CD4-positive, alpha-beta T cell (primary cell): ENCODE data around the gene ITGAE. TPM values are rescaled to one million over a fixed set of nuclear protein-coding genes. Genes with fewer than 3 reads are reported as not detected.
"Not testable (repeated sequence)": the region's sequence is repeated elsewhere in the genome, so short reads cannot be mapped to it uniquely, and the experiment has no call there.

Experiments
- ATAC-seq: fragments of 200-7000 bp; cut with Tn5 transposase; one replicate; pipeline ENCODE4 v1.10.0; 2022; ENCODE audit warnings: mild to moderate bottlenecking; ENCODE audit not compliant: poor library complexity
- CTCF ChIA-PET: fragments of 350-600 bp; sonication (Branson Sonifier 250); formaldehyde crosslinking; loops from one replicate; lab custom pipeline; 2021; ENCODE audit warnings: antibody characterized with exemption, inconsistent platforms; lab: Charles Lee
- POLR2A ChIA-PET: fragments of 350-600 bp; sonication (Branson Sonifier 250); formaldehyde crosslinking; loops from one replicate; lab custom pipeline; 2021; ENCODE audit warnings: antibody characterized with exemption, inconsistent platforms; lab: Charles Lee
- DNase-seq, 14 experiments: peaks; one replicate each; pipeline ENCODE4 v3.0.0-alpha.2; 2013 to 2020; ENCODE audit warnings: mixed read lengths in 2 of 14
- H3K27ac ChIP-seq, 2 donors: one replicate each; pipeline versions ENCODE4 v1.5.1 to v1.7.0; 2013; ENCODE audit warnings: low read length in 2 of 2, low read depth in 1 of 2, mild to moderate bottlenecking in 1 of 2
- H3K27me3 ChIP-seq, 2 experiments: 1 replicate in 1 of 2; 2 replicates in 1 of 2; pipeline versions ENCODE4 v1.6.1 to v1.7.0; 2013; ENCODE audit warnings: low read length in 2 of 2, control low read depth in 1 of 2, mild to moderate bottlenecking in 1 of 2, moderate library complexity in 1 of 2; ENCODE audit not compliant: insufficient read depth in 2 of 2, control insufficient read depth in 1 of 2
- H3K36me3 ChIP-seq: one replicate; pipeline ENCODE4 v1.6.1; 2013; ENCODE audit warnings: low read length, control low read depth; ENCODE audit not compliant: insufficient read depth
- H3K4me1 ChIP-seq: one replicate; pipeline ENCODE4 v1.6.1; 2013; ENCODE audit warnings: low read length, control low read depth; ENCODE audit not compliant: insufficient read depth
- H3K4me3 ChIP-seq: one replicate; pipeline ENCODE4 v1.5.1; 2013; ENCODE audit warnings: mild to moderate bottlenecking, low read length, moderate library complexity
- H3K9me3 ChIP-seq, 2 experiments: 1 replicate in 1 of 2; 2 replicates in 1 of 2; pipeline versions ENCODE4 v1.6.1 to v1.7.0; 2013; ENCODE audit warnings: low read length in 2 of 2, mild to moderate bottlenecking in 2 of 2, control low read depth in 1 of 2, moderate library complexity in 1 of 2; ENCODE audit not compliant: control insufficient read depth in 1 of 2, insufficient read depth in 1 of 2
- H3K27ac Mint-ChIP-seq: one replicate; pipeline ENCODE4 v1.8.0; 2020; ENCODE audit warnings: mixed read lengths
- H3K27me3 Mint-ChIP-seq: one replicate; pipeline ENCODE4 v1.8.0; 2021; ENCODE audit warnings: mixed read lengths
- H3K36me3 Mint-ChIP-seq: one replicate; pipeline ENCODE4 v1.8.0; 2021; ENCODE audit warnings: low read depth, mixed read lengths
- H3K4me1 Mint-ChIP-seq: one replicate; pipeline ENCODE4 v1.8.0; 2021; ENCODE audit warnings: low read depth, mixed read lengths
- H3K4me3 Mint-ChIP-seq: one replicate; pipeline ENCODE4 v1.8.0; 2020; ENCODE audit warnings: mild to moderate bottlenecking, mixed read lengths
- H3K9me3 Mint-ChIP-seq: one replicate; pipeline ENCODE4 v1.8.0; 2020; ENCODE audit warnings: mixed read lengths
- intact Hi-C, 2 experiments: fragments of 100-400 bp; cut with DNase I in 1 of 2; cut with micrococcal nuclease in 1 of 2; formaldehyde crosslinking; loops; one replicate each; pipeline versions ENCODE4 v1.15.1 to v1.9.0; 2023 to 2025; cut with DNase I, micrococcal nuclease
- total RNA-seq, 174 experiments: library from RNA in 2 of 174; stranded (reverse) in 2 of 174; gene quantifications; one replicate each; pipeline ENCODE4 v1.2.3 and lab custom pipeline; 2021 to 2026
- TF ChIP-seq, protein P1 (sequence below): fragments of 200-600 bp; IDR thresholded peaks from one replicate; pipeline ENCODE4 v1.8.0; 2022; ENCODE audit warnings: antibody characterized with exemption, mild to moderate bottlenecking

Gene ITGAE
- total RNA-seq, 2 experiments from 2014 or later = 15.8 to 18.3 TPM

DNA sequence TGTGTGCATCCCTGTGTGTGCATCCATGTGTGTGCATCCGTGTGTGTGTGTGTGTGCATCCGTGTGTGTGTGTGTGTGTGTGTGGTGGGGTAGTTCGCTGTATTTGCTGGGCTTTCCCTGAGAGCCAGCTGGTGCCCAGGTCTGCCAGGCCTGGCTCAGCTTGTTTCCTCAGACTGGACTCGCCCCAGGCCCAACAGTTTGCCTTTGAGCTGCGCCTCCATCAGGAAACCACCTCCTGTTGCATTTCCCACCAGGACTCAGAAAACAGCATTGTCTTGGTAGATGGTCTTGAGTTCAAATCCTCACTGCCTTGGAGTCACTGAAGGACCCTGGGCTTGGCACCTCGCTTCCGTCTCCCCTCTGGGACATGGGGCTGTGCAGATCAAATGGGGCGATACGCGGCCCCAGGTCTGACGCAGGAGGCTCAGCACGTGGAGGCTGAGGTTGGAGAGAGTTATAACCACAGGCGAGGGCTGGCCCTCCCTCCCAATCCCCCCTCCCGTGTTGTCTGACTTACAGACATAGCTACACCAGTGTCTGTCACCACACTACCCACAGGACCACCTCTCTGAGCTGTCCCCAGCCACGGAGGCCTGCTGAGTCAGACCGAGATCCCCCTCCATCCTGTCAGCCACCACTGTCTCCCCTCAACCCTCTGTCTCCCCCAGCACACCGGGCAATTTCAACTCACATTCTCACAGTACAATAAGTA lies 4.7 kb downstream of the ITGAE start:
- Histone ChIP-seq H3K4me3 (no peak overlapping the region), H3K4me1 (peaks cover 36% of the 10 kb centered on the region), H3K36me3 (no peaks in the 10 kb centered on the region), H3K27ac (no peak overlapping the region), H3K9me3 (no peaks in the 10 kb centered on the region), H3K27me3 (no peaks in the 10 kb centered on the region)
- Mint-ChIP-seq H3K27ac (peak overlapping the region; percentile 59), H3K4me3 (peak overlapping the region; percentile 11), H3K36me3 (no peaks in the 10 kb centered on the region), H3K27me3 (no peaks in the 10 kb centered on the region), H3K4me1 (peaks cover 20% of the 10 kb centered on the region), H3K9me3 (no peaks in the 10 kb centered on the region)
- intact Hi-C loops = no loop called here
- CTCF ChIA-PET = interaction anchor here (1.0 to 1.9 kb wide), 3 partner anchors 31 to 59 kb away, joined by 3 to 7 read pairs (median 5); no protein-coding TSS in a partner anchor
- TF ChIP-seq, protein P1, sequence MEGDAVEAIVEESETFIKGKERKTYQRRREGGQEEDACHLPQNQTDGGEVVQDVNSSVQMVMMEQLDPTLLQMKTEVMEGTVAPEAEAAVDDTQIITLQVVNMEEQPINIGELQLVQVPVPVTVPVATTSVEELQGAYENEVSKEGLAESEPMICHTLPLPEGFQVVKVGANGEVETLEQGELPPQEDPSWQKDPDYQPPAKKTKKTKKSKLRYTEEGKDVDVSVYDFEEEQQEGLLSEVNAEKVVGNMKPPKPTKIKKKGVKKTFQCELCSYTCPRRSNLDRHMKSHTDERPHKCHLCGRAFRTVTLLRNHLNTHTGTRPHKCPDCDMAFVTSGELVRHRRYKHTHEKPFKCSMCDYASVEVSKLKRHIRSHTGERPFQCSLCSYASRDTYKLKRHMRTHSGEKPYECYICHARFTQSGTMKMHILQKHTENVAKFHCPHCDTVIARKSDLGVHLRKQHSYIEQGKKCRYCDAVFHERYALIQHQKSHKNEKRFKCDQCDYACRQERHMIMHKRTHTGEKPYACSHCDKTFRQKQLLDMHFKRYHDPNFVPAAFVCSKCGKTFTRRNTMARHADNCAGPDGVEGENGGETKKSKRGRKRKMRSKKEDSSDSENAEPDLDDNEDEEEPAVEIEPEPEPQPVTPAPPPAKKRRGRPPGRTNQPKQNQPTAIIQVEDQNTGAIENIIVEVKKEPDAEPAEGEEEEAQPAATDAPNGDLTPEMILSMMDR = no peak
- peak; percentile 31 to 91 (median 58) for DNase-seq
- POLR2A ChIA-PET = no interaction called here
- peak; percentile 75 for ATAC-seq

DNA sequence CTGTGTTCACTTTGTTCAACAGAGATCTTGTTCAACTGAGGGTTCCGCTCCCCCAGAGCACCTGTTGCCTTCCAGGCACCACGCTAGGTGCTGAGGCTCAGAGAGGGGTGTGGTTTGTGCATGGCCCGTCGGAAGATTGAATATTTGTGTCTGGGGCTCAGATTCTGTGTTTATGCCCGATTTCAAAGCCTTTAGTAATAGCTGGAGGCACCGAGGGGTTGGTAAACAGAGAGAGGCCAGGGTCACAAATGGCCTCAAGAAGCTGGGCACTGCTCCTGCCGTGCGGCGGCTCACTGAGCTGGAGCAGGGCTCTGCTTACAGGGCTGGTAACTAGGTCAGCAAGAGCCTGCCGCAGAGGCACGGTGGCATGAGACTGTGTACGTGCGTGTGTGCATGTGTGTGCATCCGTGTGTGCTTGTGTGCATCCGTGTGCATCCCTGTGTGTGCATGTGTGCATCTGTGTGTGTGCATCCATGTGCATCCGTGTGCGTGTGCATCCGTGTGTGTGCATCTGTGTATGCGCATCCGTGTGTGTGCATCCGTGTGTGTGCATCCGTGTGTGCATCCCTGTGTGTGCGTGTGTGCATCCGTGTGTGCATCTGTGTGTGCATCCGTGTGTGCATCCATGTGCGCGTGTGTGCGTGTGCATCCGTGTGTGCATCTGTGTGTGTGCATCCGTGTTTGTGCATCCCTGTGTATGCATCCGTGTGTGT lies 5.4 kb downstream of the ITGAE start:
- H3K27ac Mint-ChIP-seq = peak overlapping the region; percentile 67
- no peak overlapping the region for H3K4me3 Mint-ChIP-seq
- no peaks in the 10 kb centered on the region for H3K9me3 ChIP-seq
- H3K36me3 Mint-ChIP-seq = no peaks in the 10 kb centered on the region
- intact Hi-C loops = no loop called here
- TF ChIP-seq, protein P1 = no peak
- peaks cover 36% of the 10 kb centered on the region for H3K4me1 ChIP-seq
- ChIA-PET POLR2A (interaction anchor here (1.0 kb wide), 1 partner anchor 43 kb away, joined by 5 read pairs; no protein-coding TSS in a partner anchor), CTCF (no interaction called here)
- H3K9me3 Mint-ChIP-seq = no peaks in the 10 kb centered on the region
- H3K27ac ChIP-seq = no peak overlapping the region
- no peaks in the 10 kb centered on the region for H3K27me3 Mint-ChIP-seq
- H3K4me3 ChIP-seq = no peak overlapping the region
- H3K36me3 ChIP-seq = no peaks in the 10 kb centered on the region
- peaks cover 20% of the 10 kb centered on the region for H3K4me1 Mint-ChIP-seq
- ATAC-seq (peak; percentile 12), DNase-seq (peak in 5 of 14 experiments; percentile 13 to 68 (median 40))
- H3K27me3 ChIP-seq = no peaks in the 10 kb centered on the region

DNA sequence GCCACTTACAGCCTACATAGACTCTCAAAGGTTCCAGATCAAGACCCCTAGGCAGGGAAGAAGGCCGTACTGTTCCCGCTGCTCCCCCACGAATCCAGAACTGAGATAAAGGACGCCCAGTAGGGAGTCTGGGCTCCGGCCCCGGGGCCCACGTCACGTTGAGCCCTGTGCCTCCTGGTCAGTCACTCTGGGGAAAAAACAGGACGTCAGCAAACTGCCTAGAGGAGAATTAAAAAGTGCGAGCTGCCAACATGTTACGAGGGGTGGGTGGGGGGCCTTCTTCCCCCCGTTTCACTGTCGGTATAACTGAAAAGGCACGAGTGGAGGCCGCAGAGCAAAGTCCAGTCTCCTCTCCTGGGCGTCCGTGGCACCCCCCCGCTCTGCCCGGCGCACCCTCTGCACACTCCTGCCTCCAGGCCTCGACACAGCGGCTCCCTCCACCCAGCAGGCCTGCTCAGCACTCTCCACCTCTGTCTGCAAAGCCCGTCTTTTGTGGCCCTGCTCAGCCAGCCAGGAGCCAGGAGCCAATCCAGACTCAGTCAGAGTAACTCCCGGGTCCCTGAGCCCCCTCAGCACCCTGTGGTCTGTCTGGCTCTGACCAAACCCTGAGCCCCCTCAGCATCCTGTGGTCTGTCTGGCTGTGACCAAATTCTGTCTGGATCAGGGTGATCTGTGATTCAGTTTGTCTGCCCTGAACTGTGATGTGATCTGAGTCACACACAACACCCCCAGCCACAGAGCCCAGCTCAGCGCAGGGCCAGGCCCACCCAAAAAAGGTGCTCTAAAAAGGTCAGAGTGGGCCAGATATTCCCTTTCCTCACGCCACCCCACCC lies 6.2 kb downstream of the ITGAE start:
- H3K4me1 ChIP-seq = peaks cover 33% of the 10 kb centered on the region
- ChIA-PET CTCF (no interaction called here), POLR2A (interaction anchor here (1.0 kb wide), 1 partner anchor 42 kb away, joined by 5 read pairs; no protein-coding TSS in a partner anchor)
- ATAC-seq (peak; percentile 27), DNase-seq (peak in 10 of 14 experiments; percentile 7 to 78 (median 36))
- TF ChIP-seq, protein P1 = no peak
- Mint-ChIP-seq H3K27ac (peak overlapping the region; percentile 67), H3K36me3 (no peaks in the 10 kb centered on the region), H3K4me3 (no peak overlapping the region), H3K27me3 (no peaks in the 10 kb centered on the region), H3K9me3 (no peaks in the 10 kb centered on the region), H3K4me1 (peaks cover 20% of the 10 kb centered on the region)
- H3K4me3 ChIP-seq = no peak overlapping the region
- no peaks in the 10 kb centered on the region for H3K27me3 ChIP-seq
- intact Hi-C loops = no loop called here
- no peaks in the 10 kb centered on the region for H3K36me3 ChIP-seq
- no peaks in the 10 kb centered on the region for H3K9me3 ChIP-seq
- H3K27ac ChIP-seq = no peak overlapping the region

DNA sequence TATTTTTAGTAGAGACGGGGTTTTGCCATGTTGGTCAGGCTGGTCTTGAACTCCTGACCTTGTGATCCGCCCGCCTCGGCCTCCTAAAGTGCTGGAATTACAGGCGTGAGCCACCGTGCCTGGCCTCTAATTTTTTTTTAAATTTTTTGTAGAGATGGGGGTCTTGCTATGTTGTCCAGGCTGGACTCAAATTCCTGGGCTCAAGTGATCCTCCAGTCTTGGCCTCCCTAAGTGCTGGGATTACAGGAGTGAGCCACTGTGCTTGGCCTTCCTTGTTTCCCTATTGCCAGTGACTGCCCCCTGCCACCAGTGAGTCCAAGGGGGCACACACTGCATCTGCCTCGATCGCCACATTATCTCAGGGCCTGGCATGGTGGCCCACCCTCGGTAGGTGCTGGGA lies 6.8 kb downstream of the ITGAE start:
- DNase-seq, H3K36me3 ChIP-seq, CTCF ChIA-PET, H3K27ac ChIP-seq, H3K4me3 Mint-ChIP-seq, H3K27me3 ChIP-seq, intact Hi-C loops, H3K36me3 Mint-ChIP-seq, H3K27me3 Mint-ChIP-seq, ATAC-seq, POLR2A ChIA-PET, H3K4me3 ChIP-seq, H3K27ac Mint-ChIP-seq, H3K9me3 ChIP-seq, H3K9me3 Mint-ChIP-seq: not testable (repeated sequence)
- H3K4me1 ChIP-seq = peaks cover 28% of the 10 kb centered on the region
- H3K4me1 Mint-ChIP-seq = peaks cover 20% of the 10 kb centered on the region
